ENCODE data around the gene PRKRA.

DNA sequence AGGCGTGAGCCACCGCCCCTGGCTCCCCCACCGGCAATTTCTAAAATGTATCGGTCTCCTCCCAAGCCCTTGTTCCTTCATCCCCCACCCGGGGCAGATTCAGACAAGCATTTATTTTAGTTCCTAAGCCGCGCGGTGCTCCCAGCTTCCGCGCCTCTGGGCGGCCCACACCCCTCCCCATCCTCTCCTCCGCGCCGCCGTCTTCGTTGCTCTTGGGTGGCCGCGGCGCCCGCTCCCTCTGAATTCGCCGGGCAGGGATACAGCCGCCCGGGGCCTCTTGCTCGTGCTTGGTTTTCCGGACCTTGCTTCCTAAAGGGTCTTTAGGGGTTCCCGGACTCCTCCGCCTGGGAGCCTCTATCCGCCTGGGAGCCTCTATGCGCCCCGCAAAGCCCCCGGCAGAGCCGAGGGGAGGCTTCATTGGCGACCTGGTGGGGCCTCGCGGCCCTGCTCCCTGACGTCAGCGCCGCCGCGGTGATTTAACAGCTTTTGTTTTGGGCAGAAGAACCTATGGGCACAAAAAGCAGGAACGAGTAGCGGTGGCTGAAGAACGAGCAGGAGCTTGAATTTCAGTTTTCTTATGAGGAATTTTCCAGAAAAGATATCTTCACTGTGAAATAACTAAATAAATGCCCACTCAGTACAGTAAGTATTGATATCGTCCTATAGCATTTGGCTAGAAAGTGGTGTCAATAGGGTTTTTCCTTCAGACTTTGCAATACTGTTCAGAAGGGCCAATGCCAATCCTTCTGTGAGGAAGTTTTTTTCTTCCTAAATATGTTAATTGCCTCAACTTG, 37.3 kb downstream of the PRKRA start:
- TF ChIP-seq EZH2 (IDR thresholded peaks at IDR 0.05; ENCODE audit: borderline replicate concordance, insufficient read depth, low read depth, low read length, poor library complexity, severe bottlenecking), result no peak
- TF ChIP-seq, protein P1, sequence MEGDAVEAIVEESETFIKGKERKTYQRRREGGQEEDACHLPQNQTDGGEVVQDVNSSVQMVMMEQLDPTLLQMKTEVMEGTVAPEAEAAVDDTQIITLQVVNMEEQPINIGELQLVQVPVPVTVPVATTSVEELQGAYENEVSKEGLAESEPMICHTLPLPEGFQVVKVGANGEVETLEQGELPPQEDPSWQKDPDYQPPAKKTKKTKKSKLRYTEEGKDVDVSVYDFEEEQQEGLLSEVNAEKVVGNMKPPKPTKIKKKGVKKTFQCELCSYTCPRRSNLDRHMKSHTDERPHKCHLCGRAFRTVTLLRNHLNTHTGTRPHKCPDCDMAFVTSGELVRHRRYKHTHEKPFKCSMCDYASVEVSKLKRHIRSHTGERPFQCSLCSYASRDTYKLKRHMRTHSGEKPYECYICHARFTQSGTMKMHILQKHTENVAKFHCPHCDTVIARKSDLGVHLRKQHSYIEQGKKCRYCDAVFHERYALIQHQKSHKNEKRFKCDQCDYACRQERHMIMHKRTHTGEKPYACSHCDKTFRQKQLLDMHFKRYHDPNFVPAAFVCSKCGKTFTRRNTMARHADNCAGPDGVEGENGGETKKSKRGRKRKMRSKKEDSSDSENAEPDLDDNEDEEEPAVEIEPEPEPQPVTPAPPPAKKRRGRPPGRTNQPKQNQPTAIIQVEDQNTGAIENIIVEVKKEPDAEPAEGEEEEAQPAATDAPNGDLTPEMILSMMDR (IDR thresholded peaks at IDR 0.05), result no peak

Data from B cell (primary cell).